HepG2 (cell line): ENCODE data around the gene ZNF446. TPM values are rescaled to one million over a fixed set of nuclear protein-coding genes. Genes with fewer than 3 reads are reported as not detected.

ENCODE experiments used
- KDM2A ChIP-seq: sonication (generic); formaldehyde crosslinking; IDR thresholded peaks from 2 replicates; pipeline ENCODE4 v1.4.0; 2020; ENCODE audit warnings: low read depth, missing genetic modification reagents, borderline replicate concordance
- MBNL3 ChIP-seq: fragments of 250-450 bp; sonication (Bioruptor Pico); conservative IDR thresholded peaks from 2 replicates; pipeline ENCODE4 v1.8.0; 2022; ENCODE audit warnings: mild to moderate bottlenecking, inconsistent platforms
- SIX4 ChIP-seq: sonication (generic); formaldehyde crosslinking; IDR thresholded peaks from 2 replicates; pipeline ENCODE4 v1.4.0; 2020; ENCODE audit warnings: missing genetic modification reagents
- YEATS2 ChIP-seq: sonication (generic); formaldehyde crosslinking; IDR thresholded peaks from 2 replicates; pipeline ENCODE4 v1.4.0; 2020; ENCODE audit warnings: missing genetic modification reagents, borderline replicate concordance
- ZKSCAN1 ChIP-seq: fragments of 150-350 bp; IDR thresholded peaks from 2 replicates; pipeline ENCODE4 v1.6.1; 2014; ENCODE audit warnings: low read length
- ZKSCAN5 ChIP-seq: sonication (generic); formaldehyde crosslinking; IDR thresholded peaks from 2 replicates; pipeline ENCODE4 v1.5.1; 2020; ENCODE audit warnings: mild to moderate bottlenecking, missing genetic modification reagents
- ZNF101 ChIP-seq: sonication (generic); formaldehyde crosslinking; IDR thresholded peaks from 2 replicates; pipeline ENCODE4 v1.4.0; 2020; ENCODE audit warnings: mild to moderate bottlenecking, low read depth, missing genetic modification reagents, borderline replicate concordance
- ZNF143 ChIP-seq: sonication (generic); formaldehyde crosslinking; IDR thresholded peaks from 2 replicates; pipeline ENCODE4 v1.4.0; 2020; ENCODE audit warnings: missing genetic modification reagents
- ZNF530 ChIP-seq: sonication (generic); formaldehyde crosslinking; IDR thresholded peaks from 2 replicates; pipeline ENCODE4 v1.5.0; 2020; ENCODE audit warnings: low read depth, mild to moderate bottlenecking, missing genetic modification reagents
- ZNF766 ChIP-seq: sonication (generic); formaldehyde crosslinking; IDR thresholded peaks from 2 replicates; pipeline ENCODE4 v1.5.0; 2020; ENCODE audit warnings: missing genetic modification reagents, borderline replicate concordance
- polyA plus RNA-seq, 8 experiments: library from polyadenylated mRNA; depleted of rRNA in 3 of 8; stranded (reverse) in 7 of 8; unstranded in 1 of 8; fragments of >200 nt; fragmentation: Illumina TruSeq in 4 of 8; extraction: Trizol in 4 of 8; gene quantifications; 2 replicates each; pipeline versions ENCODE4 v1.2.1 to v1.2.3, GENCODE V29; 2011 to 2016; ENCODE audit warnings: low read depth in 4 of 8, missing spikeins in 1 of 8, mixed read lengths in 1 of 8; ENCODE audit not compliant: insufficient read depth in 1 of 8
- total RNA-seq, 5 experiments: library from RNA; depleted of rRNA; stranded (reverse); fragments of >200 nt; fragmentation: Illumina TruSeq; extraction: Trizol; gene quantifications; 2 replicates each; pipeline ENCODE4 v1.2.3, GENCODE V29; 2016; ENCODE audit warnings: low read depth in 1 of 5
- TF ChIP-seq, protein P1 (sequence below): sonication (generic); formaldehyde crosslinking; IDR thresholded peaks from 2 replicates; pipeline ENCODE4 v1.5.1; 2020; ENCODE audit warnings: mild to moderate bottlenecking, missing genetic modification reagents, moderate library complexity
- TF ChIP-seq, protein P2 (sequence below): sonication (generic); formaldehyde crosslinking; IDR thresholded peaks from 2 replicates; pipeline ENCODE4 v1.4.0; 2020; ENCODE audit warnings: mild to moderate bottlenecking, low read depth, missing genetic modification reagents
- TF ChIP-seq, protein P3 (sequence below): sonication (generic); formaldehyde crosslinking; IDR thresholded peaks from 2 replicates; pipeline ENCODE4 v1.8.0; 2022; ENCODE audit warnings: low read depth, missing genetic modification reagents
- TF ChIP-seq, protein P4 (sequence below): sonication (generic); formaldehyde crosslinking; IDR thresholded peaks from 2 replicates; pipeline ENCODE4 v1.5.0; 2020; ENCODE audit warnings: missing genetic modification reagents, mild to moderate bottlenecking, borderline replicate concordance
- TF ChIP-seq, protein P5 (sequence below): sonication (generic); formaldehyde crosslinking; IDR thresholded peaks from 2 replicates; pipeline ENCODE4 v1.8.1; 2023; ENCODE audit warnings: mild to moderate bottlenecking, missing genetic modification reagents, borderline replicate concordance
- TF ChIP-seq, protein P6 (sequence below): sonication (generic); formaldehyde crosslinking; IDR thresholded peaks from 2 replicates; pipeline ENCODE4 v1.4.0; 2020; ENCODE audit warnings: missing genetic modification reagents, mild to moderate bottlenecking, borderline replicate concordance
- TF ChIP-seq, protein P7 (sequence below): sonication (generic); formaldehyde crosslinking; IDR thresholded peaks from 2 replicates; pipeline ENCODE4 v1.8.1; 2022; ENCODE audit warnings: mild to moderate bottlenecking, missing genetic modification reagents

The ZNF446 gene
- total and polyA plus RNA-seq, 2 of the 13 experiments (the other 11 are each of a cell fraction or from before 2014, with no cell fraction given) = 3.0 to 3.6 TPM

DNA sequence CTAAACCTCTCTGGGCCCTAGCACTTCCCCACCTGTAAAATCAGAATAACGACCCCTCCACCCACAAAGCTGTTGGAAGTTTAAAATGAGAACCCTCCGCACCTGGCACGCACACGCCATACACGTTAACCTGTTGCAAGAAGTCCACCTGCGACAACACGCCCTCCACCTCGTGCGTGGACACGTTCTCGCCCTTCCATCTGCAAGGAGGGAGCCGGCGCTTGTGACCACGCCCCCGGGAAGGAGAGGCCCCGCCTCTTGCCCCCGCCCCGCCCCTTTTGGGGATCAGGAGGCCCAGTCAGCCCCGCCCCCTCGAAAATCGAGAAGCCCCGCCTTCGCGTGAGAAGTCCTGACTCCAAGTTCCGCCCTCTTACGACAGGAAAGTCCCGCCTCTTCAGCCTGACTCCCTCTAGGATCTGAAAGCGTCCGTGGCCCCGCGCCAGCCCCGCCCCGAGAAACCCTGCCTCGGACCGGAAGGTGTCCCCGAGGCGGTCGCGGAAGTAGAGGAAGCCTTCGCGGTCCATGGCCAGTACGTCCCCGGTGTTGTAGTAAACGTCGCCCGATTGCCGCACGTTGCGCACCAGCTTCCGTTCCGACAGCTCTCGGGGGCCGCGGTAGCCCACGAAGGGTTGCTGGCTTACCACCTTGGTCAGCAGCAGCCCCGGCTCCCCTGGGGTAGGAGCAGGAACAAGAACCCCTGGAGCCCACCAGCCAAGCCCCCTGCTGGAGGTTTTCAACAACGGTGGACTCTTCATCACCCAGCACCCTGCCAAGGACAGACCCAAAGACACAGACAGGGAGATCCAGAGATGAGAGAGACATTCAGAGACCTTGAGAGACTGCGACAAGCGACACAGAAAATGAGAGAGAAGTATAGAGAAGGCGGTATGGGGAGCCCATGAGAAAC is 23.1 kb downstream of the ZNF446 start (continued):
- TF ChIP-seq, protein P1, sequence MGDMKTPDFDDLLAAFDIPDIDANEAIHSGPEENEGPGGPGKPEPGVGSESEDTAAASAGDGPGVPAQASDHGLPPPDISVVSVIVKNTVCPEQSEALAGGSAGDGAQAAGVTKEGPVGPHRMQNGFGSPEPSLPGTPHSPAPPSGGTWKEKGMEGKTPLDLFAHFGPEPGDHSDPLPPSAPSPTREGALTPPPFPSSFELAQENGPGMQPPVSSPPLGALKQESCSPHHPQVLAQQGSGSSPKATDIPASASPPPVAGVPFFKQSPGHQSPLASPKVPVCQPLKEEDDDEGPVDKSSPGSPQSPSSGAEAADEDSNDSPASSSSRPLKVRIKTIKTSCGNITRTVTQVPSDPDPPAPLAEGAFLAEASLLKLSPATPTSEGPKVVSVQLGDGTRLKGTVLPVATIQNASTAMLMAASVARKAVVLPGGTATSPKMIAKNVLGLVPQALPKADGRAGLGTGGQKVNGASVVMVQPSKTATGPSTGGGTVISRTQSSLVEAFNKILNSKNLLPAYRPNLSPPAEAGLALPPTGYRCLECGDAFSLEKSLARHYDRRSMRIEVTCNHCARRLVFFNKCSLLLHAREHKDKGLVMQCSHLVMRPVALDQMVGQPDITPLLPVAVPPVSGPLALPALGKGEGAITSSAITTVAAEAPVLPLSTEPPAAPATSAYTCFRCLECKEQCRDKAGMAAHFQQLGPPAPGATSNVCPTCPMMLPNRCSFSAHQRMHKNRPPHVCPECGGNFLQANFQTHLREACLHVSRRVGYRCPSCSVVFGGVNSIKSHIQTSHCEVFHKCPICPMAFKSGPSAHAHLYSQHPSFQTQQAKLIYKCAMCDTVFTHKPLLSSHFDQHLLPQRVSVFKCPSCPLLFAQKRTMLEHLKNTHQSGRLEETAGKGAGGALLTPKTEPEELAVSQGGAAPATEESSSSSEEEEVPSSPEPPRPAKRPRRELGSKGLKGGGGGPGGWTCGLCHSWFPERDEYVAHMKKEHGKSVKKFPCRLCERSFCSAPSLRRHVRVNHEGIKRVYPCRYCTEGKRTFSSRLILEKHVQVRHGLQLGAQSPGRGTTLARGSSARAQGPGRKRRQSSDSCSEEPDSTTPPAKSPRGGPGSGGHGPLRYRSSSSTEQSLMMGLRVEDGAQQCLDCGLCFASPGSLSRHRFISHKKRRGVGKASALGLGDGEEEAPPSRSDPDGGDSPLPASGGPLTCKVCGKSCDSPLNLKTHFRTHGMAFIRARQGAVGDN (CRISPR knock-in tag) = peak; percentile 91
- TF ChIP-seq ZKSCAN1 = no peak
- TF ChIP-seq, protein P2, sequence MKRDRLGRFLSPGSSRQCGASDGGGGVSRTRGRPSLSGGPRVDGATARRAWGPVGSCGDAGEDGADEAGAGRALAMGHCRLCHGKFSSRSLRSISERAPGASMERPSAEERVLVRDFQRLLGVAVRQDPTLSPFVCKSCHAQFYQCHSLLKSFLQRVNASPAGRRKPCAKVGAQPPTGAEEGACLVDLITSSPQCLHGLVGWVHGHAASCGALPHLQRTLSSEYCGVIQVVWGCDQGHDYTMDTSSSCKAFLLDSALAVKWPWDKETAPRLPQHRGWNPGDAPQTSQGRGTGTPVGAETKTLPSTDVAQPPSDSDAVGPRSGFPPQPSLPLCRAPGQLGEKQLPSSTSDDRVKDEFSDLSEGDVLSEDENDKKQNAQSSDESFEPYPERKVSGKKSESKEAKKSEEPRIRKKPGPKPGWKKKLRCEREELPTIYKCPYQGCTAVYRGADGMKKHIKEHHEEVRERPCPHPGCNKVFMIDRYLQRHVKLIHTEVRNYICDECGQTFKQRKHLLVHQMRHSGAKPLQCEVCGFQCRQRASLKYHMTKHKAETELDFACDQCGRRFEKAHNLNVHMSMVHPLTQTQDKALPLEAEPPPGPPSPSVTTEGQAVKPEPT (CRISPR knock-in tag) = peak; percentile 72; the same call in 1 of the 2 replicates
- TF ChIP-seq, protein P3, sequence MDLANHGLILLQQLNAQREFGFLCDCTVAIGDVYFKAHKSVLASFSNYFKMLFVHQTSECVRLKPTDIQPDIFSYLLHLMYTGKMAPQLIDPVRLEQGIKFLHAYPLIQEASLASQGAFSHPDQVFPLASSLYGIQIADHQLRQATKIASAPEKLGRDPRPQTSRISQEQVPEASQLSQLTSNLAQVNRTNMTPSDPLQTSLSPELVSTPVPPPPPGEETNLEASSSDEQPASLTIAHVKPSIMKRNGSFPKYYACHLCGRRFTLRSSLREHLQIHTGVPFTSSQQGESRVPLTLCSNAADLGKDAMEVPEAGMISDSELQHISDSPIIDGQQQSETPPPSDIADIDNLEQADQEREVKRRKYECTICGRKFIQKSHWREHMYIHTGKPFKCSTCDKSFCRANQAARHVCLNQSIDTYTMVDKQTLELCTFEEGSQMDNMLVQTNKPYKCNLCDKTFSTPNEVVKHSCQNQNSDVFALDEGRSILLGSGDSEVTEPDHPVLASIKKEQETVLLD (CRISPR knock-in tag) = peak; percentile 93
- TF ChIP-seq YEATS2 (CRISPR knock-in tag) = peak; percentile 97
- TF ChIP-seq ZNF101 (CRISPR knock-in tag) = no peak
- TF ChIP-seq, protein P4, sequence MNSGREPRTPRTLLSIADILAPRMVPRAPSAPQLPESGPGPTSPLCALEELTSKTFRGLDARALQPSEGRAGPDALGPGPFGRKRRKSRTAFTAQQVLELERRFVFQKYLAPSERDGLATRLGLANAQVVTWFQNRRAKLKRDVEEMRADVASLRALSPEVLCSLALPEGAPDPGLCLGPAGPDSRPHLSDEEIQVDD (CRISPR knock-in tag) = no peak
- TF ChIP-seq, protein P5, sequence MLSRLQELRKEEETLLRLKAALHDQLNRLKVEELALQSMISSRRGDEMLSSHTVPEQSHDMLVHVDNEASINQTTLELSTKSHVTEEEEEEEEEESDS = peak; percentile 28; the same call in 1 of the 2 replicates
- TF ChIP-seq SIX4 = peak; percentile 63; the same call in 1 of the 2 replicates
- TF ChIP-seq ZNF766 = no peak
- no peak for TF ChIP-seq ZKSCAN5 (CRISPR knock-in tag)
- TF ChIP-seq, protein P6, sequence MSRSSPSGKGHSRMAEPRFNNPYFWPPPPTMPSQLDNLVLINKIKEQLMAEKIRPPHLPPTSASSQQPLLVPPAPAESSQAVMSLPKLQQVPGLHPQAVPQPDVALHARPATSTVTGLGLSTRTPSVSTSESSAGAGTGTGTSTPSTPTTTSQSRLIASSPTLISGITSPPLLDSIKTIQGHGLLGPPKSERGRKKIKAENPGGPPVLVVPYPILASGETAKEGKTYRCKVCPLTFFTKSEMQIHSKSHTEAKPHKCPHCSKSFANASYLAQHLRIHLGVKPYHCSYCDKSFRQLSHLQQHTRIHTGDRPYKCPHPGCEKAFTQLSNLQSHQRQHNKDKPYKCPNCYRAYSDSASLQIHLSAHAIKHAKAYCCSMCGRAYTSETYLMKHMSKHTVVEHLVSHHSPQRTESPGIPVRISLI (CRISPR knock-in tag) = peak; percentile 50; the same call in 1 of the 2 replicates
- TF ChIP-seq, protein P7, sequence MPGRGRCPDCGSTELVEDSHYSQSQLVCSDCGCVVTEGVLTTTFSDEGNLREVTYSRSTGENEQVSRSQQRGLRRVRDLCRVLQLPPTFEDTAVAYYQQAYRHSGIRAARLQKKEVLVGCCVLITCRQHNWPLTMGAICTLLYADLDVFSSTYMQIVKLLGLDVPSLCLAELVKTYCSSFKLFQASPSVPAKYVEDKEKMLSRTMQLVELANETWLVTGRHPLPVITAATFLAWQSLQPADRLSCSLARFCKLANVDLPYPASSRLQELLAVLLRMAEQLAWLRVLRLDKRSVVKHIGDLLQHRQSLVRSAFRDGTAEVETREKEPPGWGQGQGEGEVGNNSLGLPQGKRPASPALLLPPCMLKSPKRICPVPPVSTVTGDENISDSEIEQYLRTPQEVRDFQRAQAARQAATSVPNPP (CRISPR knock-in tag) = 0 out of 2 replicates have a peak, but pooled peaks have one; percentile 86
- no peak for TF ChIP-seq MBNL3
- peak; percentile 94 for TF ChIP-seq KDM2A (CRISPR knock-in tag)
- no peak for TF ChIP-seq ZNF530 (CRISPR knock-in tag)
- peak; percentile 83 for TF ChIP-seq ZNF143
